ENCODE measurements around the gene SMC1B.

SMC1B gene

DNA sequence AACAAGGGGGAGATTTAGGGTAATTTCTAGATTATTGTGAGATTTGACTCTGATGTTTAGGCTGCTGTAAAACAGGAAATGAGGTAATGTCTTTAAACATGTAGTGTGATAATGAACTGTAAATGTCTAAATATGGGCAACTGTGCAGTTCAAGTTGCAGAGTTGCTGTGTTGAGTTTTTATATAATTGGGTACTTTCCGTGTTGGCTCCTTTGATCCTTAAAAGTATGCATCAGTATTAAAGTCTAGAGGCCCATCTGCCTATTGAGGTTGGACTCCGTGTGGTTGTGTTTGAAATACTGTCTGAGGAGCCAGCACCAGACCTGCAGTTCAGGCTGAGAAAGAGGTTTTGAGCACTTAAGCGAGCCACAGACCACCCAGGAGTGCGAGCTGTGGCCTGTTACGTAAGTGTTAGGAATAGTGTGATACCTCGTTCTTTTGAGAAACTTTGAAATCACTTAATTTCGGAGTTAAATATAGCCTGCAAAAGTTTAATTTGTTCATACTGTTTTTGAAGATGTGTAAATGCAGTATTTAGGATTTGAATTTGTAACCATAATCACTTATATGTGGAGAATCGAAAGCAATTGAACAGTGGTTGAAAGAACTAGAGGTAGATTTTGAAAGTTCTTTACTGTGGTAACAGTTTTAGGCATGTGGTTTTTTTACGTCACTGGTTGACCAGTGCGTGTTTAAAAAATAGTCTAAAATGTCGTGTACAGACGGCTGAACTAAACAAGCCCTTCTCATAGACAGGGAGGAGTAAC is 94.7 kb downstream of the SMC1B start:
- DNase-seq (ENCODE audit: low read depth), result peak; percentile 6

DNA sequence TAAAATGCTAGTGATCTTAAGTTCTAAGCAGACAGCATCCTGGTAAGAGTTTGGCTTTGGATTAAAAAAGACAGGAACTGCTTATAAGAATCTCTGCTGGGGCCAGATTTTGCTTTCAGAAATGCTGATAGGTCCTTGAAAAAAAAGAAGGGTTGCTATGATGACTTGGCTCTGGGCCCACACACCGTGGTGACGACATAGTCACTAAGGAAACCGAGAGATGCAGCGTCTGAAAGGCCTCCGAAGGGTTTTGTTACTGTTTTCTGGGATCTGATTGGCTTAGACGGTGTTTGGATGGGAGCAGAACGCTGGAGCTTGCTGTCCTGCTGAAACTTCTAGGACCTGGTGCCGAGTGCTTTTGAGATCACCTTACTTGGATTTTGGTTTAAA is 95.2 kb downstream of the SMC1B start:
- DNase-seq (ENCODE audit: low read depth), result peak; percentile 88

DNA sequence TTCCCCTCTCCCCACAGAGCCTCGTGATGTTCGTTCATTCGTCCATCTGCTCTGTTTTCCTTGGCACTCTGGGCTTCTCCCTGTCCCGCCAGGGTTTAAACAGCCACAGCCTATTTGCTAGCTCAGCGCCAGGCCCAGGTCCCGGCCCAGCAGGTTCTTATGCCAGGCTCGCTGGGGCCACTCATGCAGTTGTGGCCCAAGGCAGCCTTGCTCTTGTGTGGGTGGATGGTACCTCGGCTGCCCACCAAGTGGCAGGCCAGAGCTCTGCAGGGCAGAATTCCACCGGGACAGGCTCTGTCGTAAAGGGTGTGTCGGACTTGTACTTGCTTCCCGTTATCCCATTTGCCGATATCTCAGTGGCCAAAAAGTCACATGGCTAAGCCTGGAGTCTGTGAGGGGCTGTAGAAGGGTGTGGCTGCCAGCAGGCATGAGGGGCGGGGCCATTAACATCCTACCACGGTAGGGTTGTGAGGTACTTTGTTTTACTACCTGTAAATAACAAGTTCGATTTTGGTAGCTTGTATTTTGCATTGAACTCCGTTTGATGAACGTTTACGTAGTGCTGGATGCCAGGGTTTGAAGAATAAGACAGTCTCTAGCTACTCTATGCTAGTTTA is 95.7 kb downstream of the SMC1B start:
- DNase-seq (ENCODE audit: low read depth), result peak; percentile 77

DNA sequence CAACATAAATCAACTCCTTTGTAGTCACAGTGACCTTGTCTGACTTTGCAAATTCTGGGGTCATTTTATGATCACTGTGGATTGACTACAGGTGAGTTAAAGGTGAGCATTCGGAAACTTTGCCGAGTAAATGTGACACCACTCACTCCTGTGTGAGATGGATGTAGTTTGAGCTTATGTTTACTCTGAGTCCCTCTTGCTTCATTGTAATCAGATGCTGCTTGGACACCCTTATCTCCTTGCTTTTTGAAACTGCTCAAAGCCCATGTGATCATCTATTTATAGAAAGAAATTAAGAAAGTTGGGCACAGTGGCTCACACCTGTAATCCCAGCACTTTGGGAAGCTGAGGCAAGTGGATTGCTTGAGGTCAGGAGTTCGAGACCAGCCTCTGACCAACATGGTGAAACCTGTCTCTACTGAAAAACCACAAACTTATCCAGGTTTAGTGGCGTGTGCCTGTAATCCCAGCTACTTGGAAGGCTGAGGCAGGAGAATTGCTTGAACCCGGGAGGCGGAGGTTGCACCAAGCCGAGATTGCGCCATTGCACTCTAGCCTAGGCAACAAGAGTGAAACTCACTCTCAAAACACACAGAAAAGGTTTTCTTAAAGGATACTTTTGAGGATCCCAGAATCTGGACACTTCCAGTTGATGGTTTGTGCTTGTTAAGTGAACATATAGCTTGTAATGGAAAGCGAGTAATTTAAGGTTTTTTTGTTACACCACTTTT is 96.4 kb downstream of the SMC1B start:
- no peak for DNase-seq (ENCODE audit: low read depth)

DNA sequence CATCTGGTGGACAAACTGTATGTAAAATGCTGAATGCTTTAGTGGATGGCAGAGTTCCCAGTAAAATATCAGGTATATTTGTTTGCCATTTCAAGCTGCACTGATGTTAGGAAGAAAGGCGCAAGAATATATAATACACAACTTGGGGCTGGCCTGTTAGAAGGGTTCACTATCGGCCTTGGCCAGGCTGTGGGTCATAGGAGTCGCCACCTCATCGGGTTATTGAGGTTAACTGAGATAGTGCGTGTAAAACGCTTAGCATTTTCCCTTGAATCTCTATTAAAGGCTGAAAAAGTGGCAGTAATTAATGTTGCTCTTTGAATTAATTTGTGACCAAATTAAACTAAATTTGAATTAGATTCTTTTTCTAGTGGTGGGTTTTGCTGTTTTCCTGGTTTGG is 98.6 kb downstream of the SMC1B start:
- no peak for DNase-seq (ENCODE audit: low read depth)

DNA sequence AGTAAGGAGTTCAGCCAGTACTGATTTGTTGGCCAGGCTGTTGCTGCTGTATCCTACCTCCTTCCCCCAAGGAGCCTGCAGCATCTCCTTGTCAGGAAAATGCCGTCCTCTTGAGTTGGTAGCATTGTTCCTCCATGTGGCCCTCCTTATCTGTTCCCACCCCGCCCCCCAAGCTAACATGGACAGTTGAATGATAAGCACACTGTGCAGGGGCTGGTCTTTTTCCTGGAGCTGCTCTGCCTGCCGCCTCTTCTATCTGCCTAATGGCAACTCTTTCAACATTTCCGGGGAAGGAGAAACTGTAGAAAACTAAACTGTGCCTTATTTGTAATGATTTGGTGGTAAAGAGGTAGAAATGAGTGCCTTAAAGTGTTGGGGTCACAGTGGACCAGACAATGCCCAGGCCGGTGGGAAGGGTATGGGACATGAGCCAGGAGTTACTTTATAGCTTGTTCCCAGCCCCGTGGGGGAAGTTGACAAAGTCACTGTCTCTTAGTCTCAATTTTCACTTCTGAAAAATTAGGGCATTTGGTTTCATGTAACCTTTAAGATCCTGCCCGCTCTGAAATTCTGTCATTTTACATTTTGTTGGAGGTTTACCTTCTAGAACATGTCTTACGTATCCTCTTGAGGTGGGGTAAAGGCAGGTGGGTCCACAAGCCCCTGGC is 99.2 kb downstream of the SMC1B start:
- DNase-seq (ENCODE audit: low read depth), result no peak

DNA sequence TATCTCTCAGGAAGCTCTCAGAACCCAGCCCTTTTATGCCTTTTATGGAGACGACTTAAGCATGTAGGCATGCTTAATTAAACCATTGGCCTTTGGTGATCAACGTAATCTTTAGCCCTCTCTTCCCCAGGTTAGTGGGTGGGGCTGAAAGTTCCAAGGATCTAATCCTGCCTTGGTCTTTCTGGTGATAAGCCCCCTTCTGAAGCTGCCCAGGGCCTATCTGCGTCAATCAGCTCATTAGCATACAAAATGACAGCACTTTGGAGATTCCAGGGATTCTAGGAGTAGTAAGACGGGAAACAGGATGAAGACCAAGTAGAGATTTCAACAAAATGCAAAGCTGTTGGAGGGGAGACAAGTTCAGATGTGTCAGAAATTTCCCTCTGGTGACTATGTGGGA is 100.5 kb downstream of the SMC1B start:
- DNase-seq (ENCODE audit: low read depth), result no peak

DNA sequence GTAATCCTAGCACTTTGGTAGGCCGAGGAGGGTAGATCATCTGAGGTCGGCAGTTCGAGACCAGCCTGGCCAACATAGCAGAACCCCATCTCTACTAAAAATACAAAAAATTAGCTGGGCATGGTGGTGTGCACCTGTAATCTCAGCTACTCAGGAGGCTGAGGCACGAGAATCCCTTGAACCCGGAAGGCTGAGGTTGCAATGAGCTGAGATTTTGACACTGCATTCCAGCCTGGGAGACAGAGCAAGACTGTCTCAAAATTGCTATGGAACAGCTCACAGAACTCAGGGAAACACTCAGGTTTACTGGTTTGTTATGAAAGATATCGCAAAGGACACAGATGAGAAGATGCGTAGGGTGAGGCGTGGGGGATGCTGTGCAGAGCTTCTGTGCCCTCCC is 101.0 kb downstream of the SMC1B start:
- DNase-seq (ENCODE audit: low read depth), result no peak

DNA sequence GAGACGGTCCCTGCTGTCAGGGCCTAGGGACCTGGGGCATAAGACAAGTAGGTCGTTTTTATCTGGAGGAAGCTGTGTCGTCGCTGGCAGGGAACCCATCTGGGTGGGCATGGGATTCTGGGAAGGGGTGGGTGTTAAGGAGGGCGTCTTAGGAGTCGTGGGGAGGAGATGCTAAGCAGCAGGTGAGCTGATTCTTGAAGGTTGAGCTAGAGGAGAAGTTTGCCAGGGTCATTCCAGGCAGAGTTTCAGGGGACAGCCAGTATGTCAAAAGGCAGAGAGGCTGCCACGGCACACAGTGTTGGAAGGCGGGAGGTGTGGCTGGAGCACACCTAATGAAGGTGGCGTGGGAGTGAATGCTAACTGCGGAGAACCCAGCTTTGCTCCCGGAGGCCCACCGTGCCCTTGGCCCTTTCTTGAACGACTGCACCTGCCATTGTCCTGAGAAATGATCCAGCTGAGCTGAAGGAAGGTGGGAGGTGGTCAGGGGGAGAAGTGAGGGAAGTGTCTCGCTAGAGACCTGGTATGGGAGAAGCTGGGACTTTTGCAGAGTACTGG is 102.3 kb downstream of the SMC1B start:
- DNase-seq (ENCODE audit: low read depth), result no peak

DNA sequence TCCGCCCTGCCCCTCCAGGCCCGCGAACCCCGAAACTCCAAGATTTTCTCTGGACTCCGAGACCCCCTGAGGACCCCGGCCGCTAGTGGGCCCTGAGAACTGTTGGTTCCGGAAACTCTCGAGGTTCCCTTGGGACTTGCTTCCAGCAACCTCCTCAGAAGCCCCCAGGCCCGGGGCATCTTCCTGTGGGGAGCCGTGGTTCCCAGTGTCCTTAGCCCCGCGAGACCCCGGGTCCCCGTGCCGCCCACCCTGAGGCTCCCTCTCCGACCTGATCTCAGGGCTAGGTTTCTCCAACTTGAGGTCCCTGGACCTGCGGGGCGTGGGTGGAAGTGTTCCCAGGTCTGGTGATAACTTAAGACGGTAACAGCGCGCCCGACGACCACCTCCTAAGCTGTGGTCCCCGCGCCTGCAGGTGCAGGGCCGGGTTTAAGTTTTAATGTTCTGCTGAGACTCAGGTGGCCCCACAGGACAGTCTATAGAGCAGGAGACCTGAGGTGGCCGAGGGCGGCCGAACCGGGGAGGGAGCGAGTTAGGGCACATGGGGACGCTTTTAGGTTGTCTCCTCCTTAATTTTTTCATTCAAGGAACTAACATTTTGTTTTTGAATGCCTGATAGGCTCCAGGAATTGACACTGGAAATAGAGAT is 102.9 kb downstream of the SMC1B start:
- no peak for DNase-seq (ENCODE audit: low read depth)

DNA sequence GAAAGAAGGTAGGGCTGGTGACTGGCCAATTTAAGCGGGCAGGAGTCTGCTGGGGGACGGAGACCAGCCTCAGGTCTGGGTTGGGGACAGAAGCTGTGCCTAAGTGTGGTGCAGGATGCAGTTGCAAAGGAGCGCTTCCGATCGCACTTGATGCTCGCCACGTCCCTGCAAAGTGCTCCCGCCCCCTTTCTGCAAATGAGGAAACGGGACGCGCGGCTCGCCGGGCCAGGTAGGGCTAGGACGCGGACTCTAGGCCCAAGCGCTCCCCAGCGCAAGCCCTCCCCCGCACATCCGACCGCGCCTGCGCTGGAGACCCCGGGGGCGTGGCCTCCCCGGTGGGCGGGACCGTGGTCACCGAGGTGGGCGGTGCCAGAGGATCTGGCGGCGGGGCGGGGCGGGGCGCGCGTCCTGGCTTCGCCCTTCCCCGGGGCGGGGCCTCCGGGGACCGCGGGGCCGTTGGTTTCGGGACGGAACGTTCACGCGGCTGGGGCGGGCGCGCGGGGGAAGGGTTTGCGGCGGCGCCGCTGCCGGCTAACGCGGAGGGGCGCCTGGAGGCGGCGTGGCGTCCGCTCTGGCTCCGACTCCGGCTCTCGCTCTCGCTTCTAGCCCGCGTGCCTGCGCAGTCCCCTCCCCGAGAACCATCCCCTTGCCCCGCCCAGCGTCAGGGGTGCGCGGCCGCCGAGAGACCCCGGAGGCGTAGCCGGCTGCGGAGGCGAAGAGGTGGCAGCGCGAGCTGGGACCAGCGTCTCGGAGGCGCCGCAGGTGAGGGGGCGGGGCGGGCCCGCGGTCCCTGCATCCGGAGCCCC is 103.8 kb downstream of the SMC1B start, which contains the start of gene FAM118A:
Gene FAM118A (plus strand): TSS at position 513 of the 806 bp plus-strand sequence. CDS start 12,446 bp downstream, outside the sequence.
- peak; percentile 89 for DNase-seq (ENCODE audit: low read depth)

DNA sequence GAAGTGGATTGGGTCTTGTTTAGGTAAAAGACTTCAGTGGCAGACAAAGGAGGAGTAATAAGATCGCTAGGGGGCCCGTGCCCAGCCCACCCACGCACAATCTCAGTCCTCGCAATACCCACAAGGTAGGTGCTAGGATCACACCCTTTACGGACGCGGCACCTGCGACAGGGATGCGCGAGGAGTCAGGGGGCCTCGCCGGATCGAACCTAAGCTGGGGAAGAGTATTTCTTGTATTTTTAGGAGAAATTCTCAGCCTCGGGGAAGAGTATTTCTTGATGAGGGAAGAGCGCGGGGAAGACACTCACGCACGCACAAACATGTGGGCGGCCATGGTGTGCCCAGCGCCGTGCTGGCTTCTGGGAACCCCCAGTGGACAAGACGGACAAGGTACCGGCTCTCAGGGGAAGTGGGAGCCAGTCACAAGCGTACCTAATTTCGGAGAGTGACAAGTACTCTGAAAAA is 104.4 kb downstream of the SMC1B start:
- no peak for DNase-seq (ENCODE audit: low read depth)

DNA sequence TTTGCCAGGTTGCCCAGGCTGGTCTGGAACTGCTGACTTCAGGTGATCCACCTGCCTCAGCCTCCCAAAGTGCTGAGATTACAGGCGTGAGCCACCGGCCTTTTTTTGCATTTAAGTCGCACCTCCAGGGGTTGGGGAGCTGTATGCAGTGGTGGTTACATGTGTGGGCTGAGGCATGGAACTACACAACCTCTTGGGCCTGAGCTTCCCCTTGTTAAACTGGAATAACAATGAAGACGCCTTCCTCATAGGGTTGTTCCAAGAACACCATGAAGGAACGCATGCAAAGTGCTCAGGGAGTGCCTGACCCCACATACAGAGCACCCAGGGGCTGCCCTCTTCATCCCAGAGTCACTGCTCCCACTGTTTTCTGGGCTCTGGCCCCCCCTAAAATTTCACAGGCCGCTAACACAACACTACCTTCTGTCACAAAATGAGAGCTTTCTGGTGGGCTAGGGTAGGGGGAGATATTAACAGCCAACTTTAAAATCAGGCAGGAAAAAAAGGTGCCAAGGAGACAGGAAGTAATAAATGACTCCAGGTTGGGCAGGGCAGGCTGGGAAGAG is 104.9 kb downstream of the SMC1B start:
- no peak for DNase-seq (ENCODE audit: low read depth)

DNA sequence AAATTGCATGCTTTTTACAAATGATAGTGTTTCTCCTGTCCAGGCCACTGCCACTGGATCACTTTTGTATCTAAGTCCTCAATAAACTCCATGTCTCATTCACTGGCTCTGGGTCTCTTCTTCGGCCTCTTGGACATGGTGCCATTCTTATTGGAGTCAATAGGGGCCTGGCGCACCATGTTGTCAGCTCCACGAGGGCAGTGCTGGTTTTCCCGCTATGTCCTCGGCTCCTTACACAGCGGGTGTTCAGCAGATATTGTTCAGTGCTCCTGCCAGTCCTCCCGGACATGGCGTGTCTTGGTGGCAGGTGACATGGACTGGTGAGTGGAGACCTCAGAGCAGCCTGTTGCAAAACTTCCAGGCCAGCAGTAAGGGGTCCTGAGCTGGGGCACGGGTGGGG is 107.3 kb downstream of the SMC1B start:
- DNase-seq (ENCODE audit: low read depth), result no peak

DNA sequence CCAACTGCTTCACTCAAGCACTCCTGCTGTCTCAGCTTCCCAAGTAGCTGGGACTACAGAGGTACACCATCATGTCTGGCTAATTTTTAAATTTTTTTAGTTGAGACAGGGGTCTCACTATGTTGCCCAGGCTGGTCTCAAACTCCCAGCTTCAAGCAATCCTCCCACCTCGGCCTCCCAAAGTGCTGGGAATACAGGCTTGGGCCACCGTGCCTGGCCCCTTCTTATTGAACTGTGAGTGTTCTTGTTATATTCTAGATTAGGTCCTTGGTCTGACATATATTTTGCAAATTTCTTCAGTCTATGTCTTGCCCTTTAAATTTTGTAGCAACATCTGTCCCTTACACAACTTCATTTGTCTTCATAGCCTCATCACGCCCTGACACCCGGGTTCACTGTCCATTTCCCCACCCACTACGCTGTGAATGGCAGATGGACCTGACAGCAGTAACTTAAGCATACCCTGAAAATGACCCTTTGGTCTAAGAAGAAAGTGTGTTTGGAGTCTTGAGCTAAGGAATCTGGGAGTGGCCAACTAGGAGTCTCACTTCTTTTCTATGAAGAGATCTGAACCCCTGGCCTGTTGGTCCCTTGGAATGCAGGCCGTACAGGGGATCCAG is 107.8 kb downstream of the SMC1B start:
- DNase-seq (ENCODE audit: low read depth), result no peak

DNA sequence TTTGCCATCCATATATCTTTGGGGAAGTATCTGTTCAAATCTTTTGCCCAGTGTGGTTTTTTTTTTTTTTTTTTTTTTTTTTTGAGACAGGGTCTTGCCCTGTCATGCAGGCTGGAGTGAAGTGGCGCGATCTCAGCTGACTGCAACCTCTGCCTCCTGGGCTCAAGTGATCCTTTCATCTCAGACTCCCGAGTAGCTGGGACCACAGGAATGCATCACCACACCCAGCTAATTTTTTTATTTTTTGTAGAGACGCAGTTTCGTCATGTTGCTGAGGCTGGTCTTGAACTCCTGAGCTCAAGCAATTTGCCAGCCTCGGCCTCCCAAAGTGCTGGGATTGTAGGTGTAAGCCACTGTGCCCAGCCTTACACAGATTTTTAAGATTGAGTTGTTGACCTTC is 108.4 kb downstream of the SMC1B start:
- no peak for DNase-seq (ENCODE audit: low read depth)

DNA sequence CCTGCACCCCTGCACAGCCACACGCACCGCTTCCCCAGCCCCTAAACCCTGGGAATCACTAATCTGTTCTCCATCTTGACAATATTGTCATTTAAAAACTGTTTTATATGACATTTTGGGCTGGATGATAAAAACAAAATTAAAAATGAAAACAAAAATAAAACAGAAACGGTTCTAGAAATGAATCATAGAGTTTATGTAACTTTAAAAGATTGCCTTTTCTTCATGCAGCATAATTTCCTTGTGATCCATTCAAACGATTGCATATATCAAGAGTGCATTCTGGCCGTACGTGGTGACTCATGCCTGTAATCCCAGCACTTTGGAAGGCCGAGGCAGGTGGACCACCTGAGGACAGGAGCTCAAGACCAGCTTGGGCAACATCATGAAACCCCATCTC is 110.2 kb downstream of the SMC1B start:
- DNase-seq (ENCODE audit: low read depth), result no peak

DNA sequence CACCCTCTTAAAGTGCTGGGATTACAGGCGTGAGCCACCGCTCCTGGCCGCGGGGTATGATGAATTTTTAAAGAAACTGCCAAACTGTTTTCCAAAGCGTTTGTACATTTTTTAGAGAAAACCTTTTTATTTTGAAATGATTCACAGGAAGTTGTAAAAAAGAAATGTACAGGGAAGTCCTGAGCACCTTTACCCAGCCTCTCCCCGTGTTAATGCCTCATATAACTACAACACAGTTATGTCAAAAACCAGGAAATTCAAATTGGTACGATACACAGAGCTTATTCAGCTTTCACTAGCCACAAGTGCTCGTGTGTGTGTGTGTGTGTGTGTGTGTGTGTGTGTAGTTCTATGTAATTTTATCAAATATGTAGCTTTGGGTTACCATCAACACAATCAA is 110.6 kb downstream of the SMC1B start:
- no peak for DNase-seq (ENCODE audit: low read depth)

DNA sequence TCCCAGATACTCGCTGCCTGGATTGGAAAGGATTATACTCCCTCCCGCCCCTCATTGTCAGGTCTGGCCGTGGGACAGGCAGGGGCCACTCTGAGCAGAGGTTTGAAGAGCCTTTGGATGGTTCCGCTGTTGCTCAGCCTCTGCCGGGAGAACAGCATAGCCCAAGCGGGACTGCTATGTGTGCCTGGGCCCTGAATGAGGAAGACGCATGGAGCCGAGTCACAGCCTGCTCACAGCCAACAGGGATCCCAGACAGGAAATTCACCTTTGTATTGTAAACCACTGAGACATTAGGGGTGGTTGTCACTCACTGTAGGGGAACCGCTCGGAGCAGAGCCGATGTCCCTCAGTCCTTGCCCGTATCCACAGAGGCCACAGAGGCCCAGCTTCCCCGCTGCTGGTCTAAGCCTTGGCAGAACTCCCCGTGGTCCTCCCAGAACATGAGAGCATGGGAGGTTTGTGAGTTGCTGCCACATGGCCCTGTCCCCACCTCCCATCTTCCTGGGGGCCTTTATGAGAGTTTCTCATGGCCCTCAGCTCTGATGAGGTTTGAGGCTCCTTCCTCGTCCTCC is 114.4 kb downstream of the SMC1B start:
- no peak for DNase-seq (ENCODE audit: low read depth)
